Activated B cell treated with CpG ODN at 0.5 μM for 24 hours (primary cell): ENCODE results near the gene RBM47. TPM values are rescaled to one million over a fixed set of nuclear protein-coding genes. Genes with fewer than 3 reads are reported as not detected.
A peak's percentile ranks its signal among the peaks of the same experiment; 100 is the strongest.

Experiments
- ATAC-seq: fragments of 200-7000 bp; cut with Tn5 transposase; one replicate; pipeline ENCODE4 v1.10.0; 2021; ENCODE audit warnings: low read depth, mild to moderate bottlenecking, moderate library complexity
- CTCF ChIA-PET: fragments of 350-600 bp; sonication (Branson Sonifier 250); formaldehyde crosslinking; loops from one replicate; lab custom pipeline; 2021; ENCODE audit warnings: antibody characterized with exemption; lab: Charles Lee
- POLR2A ChIA-PET: fragments of 350-600 bp; sonication (Branson Sonifier 250); formaldehyde crosslinking; loops from one replicate; lab custom pipeline; 2021; ENCODE audit warnings: antibody characterized with exemption; lab: Charles Lee
- DNase-seq: peaks from one replicate; pipeline ENCODE4 v3.0.0; 2022
- H3K27ac Mint-ChIP-seq: one replicate; pipeline ENCODE4 v1.8.0; 2020; ENCODE audit warnings: mixed read lengths
- H3K27me3 Mint-ChIP-seq: one replicate; pipeline ENCODE4 v1.8.0; 2021; ENCODE audit warnings: mixed read lengths
- H3K36me3 Mint-ChIP-seq: one replicate; pipeline ENCODE4 v1.8.0; 2021; ENCODE audit warnings: low read depth, mixed read lengths
- H3K4me1 Mint-ChIP-seq: one replicate; pipeline ENCODE4 v1.8.0; 2021; ENCODE audit warnings: mixed read lengths
- H3K4me3 Mint-ChIP-seq: one replicate; pipeline ENCODE4 v1.8.0; 2020; ENCODE audit warnings: mild to moderate bottlenecking, mixed read lengths
- H3K9me3 Mint-ChIP-seq: one replicate; pipeline ENCODE4 v1.8.0; 2020; ENCODE audit warnings: mixed read lengths
- intact Hi-C: fragments of 100-400 bp; cut with micrococcal nuclease; formaldehyde crosslinking; loops from one replicate; pipeline ENCODE4 v1.15.1; 2024
- total RNA-seq: library from RNA; stranded (reverse); gene quantifications from 2 replicates; pipeline ENCODE4 v1.2.3, GENCODE V29; 2022
- TF ChIP-seq, protein P1 (sequence below): fragments of 200-600 bp; IDR thresholded peaks from one replicate; pipeline ENCODE4 v1.8.0; 2022; ENCODE audit warnings: antibody characterized with exemption, mild to moderate bottlenecking

The RBM47 gene
- total RNA-seq, 1 donor from 2014 or later: 8.0 TPM

DNA sequence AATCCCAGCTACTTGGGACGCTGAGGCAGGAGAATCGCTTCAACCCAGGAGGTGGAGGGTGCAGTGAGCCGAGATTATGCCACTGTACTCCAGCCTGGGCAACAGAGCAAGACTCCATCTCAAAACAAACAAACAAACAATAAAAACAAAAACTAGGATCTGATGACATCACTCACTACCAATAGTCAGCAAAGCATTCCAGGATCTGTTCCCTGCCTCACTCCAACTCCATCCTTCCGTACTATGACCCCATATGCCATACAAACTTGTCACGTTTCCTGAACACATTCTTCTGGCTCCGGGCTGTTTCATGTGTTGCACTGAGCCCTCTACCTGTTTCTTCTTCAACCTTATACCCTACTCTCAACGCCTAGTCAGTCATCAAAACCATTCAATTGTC is 47.3 kb downstream of the RBM47 start:
- Mint-ChIP-seq H3K36me3 (no peaks in the 10 kb centered on the region), H3K4me1 (peaks cover 5% of the 10 kb centered on the region), H3K27ac (no peak overlapping the region), H3K9me3 (no peaks in the 10 kb centered on the region), H3K4me3 (no peak overlapping the region), H3K27me3 (no peaks in the 10 kb centered on the region)
- intact Hi-C loops: no loop called here
- POLR2A ChIA-PET: no interaction called here
- DNase-seq (no peak), ATAC-seq (no peak)
- CTCF ChIA-PET: no interaction called here
- TF ChIP-seq, protein P1, sequence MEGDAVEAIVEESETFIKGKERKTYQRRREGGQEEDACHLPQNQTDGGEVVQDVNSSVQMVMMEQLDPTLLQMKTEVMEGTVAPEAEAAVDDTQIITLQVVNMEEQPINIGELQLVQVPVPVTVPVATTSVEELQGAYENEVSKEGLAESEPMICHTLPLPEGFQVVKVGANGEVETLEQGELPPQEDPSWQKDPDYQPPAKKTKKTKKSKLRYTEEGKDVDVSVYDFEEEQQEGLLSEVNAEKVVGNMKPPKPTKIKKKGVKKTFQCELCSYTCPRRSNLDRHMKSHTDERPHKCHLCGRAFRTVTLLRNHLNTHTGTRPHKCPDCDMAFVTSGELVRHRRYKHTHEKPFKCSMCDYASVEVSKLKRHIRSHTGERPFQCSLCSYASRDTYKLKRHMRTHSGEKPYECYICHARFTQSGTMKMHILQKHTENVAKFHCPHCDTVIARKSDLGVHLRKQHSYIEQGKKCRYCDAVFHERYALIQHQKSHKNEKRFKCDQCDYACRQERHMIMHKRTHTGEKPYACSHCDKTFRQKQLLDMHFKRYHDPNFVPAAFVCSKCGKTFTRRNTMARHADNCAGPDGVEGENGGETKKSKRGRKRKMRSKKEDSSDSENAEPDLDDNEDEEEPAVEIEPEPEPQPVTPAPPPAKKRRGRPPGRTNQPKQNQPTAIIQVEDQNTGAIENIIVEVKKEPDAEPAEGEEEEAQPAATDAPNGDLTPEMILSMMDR: no peak

DNA sequence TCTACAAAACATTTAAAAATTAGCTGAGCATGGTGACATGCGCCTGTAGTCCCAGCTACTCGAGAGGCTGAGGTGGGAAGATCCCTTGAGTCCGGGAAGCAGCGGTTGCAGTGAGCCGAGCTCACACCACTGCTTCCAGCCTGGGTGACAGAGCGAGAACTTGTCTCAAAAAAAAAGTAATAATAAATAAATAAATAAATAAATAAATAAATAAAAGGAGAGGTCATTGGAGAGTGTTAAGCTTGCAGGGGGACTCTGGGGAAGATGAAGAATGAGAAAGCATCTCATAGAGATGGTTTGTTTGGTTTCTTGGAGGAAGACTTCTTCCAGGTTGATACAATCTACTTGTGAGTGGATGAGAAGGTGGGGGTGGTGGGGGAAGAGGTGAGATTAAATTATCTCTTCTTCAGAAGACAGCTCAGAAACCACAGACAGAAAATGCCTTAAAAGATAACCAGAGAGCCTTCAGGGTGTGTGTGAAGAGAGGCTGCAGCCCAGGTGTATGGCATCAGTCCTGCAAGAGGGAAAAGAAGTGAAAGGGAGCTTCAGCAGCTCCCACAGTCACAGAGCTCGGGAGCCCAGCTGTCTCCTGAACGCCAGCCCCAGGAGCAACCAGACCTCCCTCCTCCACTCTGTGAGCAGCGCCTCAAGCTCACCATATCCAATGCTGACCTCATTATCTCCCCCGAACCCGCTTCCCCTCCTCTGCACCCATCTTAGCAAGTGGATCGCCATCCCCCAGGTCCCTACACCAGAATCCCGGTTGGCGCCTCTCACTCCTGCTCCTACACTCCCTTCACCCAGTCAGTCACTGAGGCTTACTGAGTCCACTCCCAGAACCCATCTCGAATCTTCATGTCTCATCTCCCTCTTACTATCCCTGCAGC is 48.2 kb downstream of the RBM47 start:
- intact Hi-C loops: no loop called here
- POLR2A ChIA-PET: interaction anchor here (0.6 to 0.7 kb wide), 2 partner anchors 9 to 445 kb away, joined by 5 to 6 read pairs; no protein-coding TSS in a partner anchor
- TF ChIP-seq, protein P1: no peak
- H3K27me3 Mint-ChIP-seq: no peaks in the 10 kb centered on the region
- no peak overlapping the region for H3K4me3 Mint-ChIP-seq
- peaks cover 14% of the 10 kb centered on the region for H3K4me1 Mint-ChIP-seq
- DNase-seq: no peak
- ATAC-seq: no peak
- H3K27ac Mint-ChIP-seq: no peak overlapping the region
- no peaks in the 10 kb centered on the region for H3K36me3 Mint-ChIP-seq
- CTCF ChIA-PET: no interaction called here
- H3K9me3 Mint-ChIP-seq: no peaks in the 10 kb centered on the region

DNA sequence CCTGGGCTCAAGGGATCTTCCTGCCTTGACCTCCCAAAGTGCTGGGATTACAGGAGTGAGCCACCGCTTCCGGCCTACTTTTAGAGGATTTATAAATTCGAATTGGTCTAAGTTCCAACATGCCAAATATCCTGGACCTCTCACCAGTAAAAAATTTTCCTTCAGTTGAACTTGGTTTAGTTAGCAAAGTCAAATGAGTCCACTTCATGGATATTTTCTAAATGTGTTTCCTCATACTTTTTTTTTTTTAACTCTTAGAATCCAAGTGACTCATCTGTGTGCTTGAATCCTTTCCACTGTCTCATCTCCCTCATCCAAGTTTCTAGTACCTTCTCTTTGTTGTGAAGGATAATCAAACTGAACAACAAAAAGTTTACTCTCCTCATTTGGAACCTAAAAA is 49.7 kb downstream of the RBM47 start:
- H3K36me3 Mint-ChIP-seq: no peaks in the 10 kb centered on the region
- no peaks in the 10 kb centered on the region for H3K27me3 Mint-ChIP-seq

DNA sequence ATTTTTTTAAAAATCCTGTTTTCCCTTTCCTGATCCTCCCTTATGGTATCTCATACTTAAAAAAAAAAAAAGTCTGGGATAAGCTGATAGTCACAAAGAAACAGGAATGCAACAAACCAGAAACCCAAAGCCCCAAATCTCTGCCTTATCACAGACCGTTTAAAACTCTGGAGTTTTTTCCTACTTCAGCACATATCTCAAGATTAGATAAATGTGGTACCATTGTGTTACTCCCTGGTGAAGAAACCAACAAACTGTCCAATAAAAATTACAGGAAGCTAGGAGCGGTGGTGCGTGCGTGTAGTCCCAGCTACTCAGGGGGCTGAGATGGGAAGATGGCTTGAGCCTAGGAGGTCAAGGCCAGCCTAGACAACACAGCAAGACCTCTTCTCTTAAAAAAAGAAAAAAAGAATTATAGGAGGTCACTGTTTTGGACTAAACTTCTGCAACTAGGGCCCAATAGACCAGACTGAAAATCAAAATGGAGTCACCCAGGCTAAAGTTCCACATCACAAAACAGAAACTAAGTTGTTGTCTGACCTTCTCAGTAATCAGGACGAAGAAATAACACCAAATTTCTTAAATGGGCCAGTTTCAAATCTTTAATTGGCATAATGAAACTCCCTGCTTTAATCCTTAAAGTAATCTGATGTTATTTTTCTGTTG is 51.9 kb downstream of the RBM47 start:
- intact Hi-C loops: loop anchor here (1.0 to 10.0 kb wide), 5 partner anchors 17 to 144 kb away; no protein-coding TSS in a partner anchor
- peak overlapping the region; percentile 68 for H3K4me3 Mint-ChIP-seq
- TF ChIP-seq, protein P1: no peak
- ATAC-seq (no peak), DNase-seq (no peak)
- POLR2A ChIA-PET: interaction anchor here (0.6 to 0.7 kb wide), 3 partner anchors 45 to 1495 kb away, joined by 5 to 6 read pairs (median 6); no protein-coding TSS in a partner anchor
- no peaks in the 10 kb centered on the region for H3K27me3 Mint-ChIP-seq
- no peaks in the 10 kb centered on the region for H3K36me3 Mint-ChIP-seq
- CTCF ChIA-PET: no interaction called here
- peak overlapping the region; percentile 88 for H3K27ac Mint-ChIP-seq
- no peaks in the 10 kb centered on the region for H3K9me3 Mint-ChIP-seq
- peaks cover 45% of the 10 kb centered on the region for H3K4me1 Mint-ChIP-seq

More for the DNA sequence above, 49.7 kb downstream of the RBM47 start:
- Mint-ChIP-seq H3K4me1 (peaks cover 26% of the 10 kb centered on the region), H3K9me3 (no peaks in the 10 kb centered on the region), H3K27ac (no peak overlapping the region), H3K4me3 (no peak overlapping the region)
- ATAC-seq (no peak), DNase-seq (no peak)
- CTCF ChIA-PET: no interaction called here
- POLR2A ChIA-PET: no interaction called here
- intact Hi-C loops: loop anchor here (10.0 kb wide), 1 partner anchor 65 kb away; no protein-coding TSS in a partner anchor
- TF ChIP-seq, protein P1: no peak
